OCI-LY7 (cell line): ENCODE measurements around the gene KRTAP5-6. TPM values are rescaled to one million over a fixed set of nuclear protein-coding genes. Genes with fewer than 3 reads are reported as not detected.
"Not testable (repeated sequence)": the region's sequence is repeated elsewhere in the genome, so short reads cannot be mapped to it uniquely, and the experiment has no call there.

ENCODE experiments used
- BruUV-seq: library from RNA; stranded (reverse); fragments of 400-500 nt; replicated peaks from 2 replicates; lab custom pipeline; 2021; lab: Mats Ljungman, UMichigan
- CTCF ChIA-PET: fragments of 300-600 bp; sonication (Branson Sonifier 250); formaldehyde crosslinking; loops from one replicate; lab custom pipeline; 2022; ENCODE audit warnings: antibody characterized with exemption; ENCODE audit not compliant: unreplicated experiment; lab: Charles Lee
- POLR2A ChIA-PET: fragments of 300-600 bp; sonication (Branson Sonifier 250); formaldehyde crosslinking; loops from one replicate; lab custom pipeline; 2022; ENCODE audit warnings: antibody characterized with exemption; lab: Charles Lee
- DNase-seq: peaks from one replicate; pipeline ENCODE4 v3.0.0-alpha.2; 2015; ENCODE audit warnings: low spot score
- H2AFZ ChIP-seq: fragments of 200-600 bp; sonication (generic), shearing (Covaris generic); 2 replicates; pipeline ENCODE4 v1.6.1; 2014; ENCODE audit warnings: mild to moderate bottlenecking, antibody characterized with exemption, low read length, moderate library complexity
- H3K27ac ChIP-seq: fragments of 200-600 bp; sonication (generic); 2 replicates; pipeline ENCODE4 v1.5.1; 2014; ENCODE audit warnings: mixed run types, low read depth, mild to moderate bottlenecking, moderate library complexity, low read length, inconsistent platforms; ENCODE audit not compliant: poor library complexity, severe bottlenecking
- H3K36me3 ChIP-seq: fragments of 200-600 bp; sonication (generic); 2 replicates; pipeline ENCODE4 v1.6.1; 2014; ENCODE audit warnings: mild to moderate bottlenecking, antibody characterized with exemption, low read length, moderate library complexity, mixed read lengths; ENCODE audit not compliant: insufficient read depth
- H3K4me1 ChIP-seq: fragments of 200-600 bp; sonication (generic); 2 replicates; pipeline ENCODE4 v1.5.1; 2014; ENCODE audit warnings: mild to moderate bottlenecking, low read length; ENCODE audit not compliant: insufficient read depth, poor library complexity, severe bottlenecking
- H3K4me2 ChIP-seq: fragments of 200-600 bp; sonication (generic); 2 replicates; pipeline ENCODE4 v1.6.1; 2014; ENCODE audit warnings: mild to moderate bottlenecking, low read length
- H3K4me3 ChIP-seq: fragments of 200-600 bp; sonication (generic); 2 replicates; pipeline ENCODE4 v1.5.1; 2014; ENCODE audit warnings: mild to moderate bottlenecking, low read depth, low read length; ENCODE audit not compliant: poor library complexity, severe bottlenecking
- H3K79me2 ChIP-seq: fragments of 200-600 bp; sonication (generic); 2 replicates; pipeline ENCODE4 v1.6.1; 2016; ENCODE audit warnings: low read depth, mild to moderate bottlenecking, low read length, moderate library complexity, mixed read lengths; ENCODE audit not compliant: insufficient read depth
- H3K9me2 ChIP-seq: fragments of 200-600 bp; sonication (generic); 2 replicates; pipeline ENCODE4 v1.6.1; 2016; ENCODE audit warnings: mild to moderate bottlenecking, low read length, mixed read lengths; ENCODE audit not compliant: insufficient read depth
- H3K9me3 ChIP-seq: fragments of 200-600 bp; sonication (generic); 2 replicates; pipeline ENCODE4 v1.6.1; 2014; ENCODE audit warnings: mild to moderate bottlenecking, mixed run types, low read length, mixed read lengths
- H4K20me1 ChIP-seq: fragments of 200-600 bp; sonication (generic); 2 replicates; pipeline ENCODE4 v1.6.1; 2014; ENCODE audit warnings: mild to moderate bottlenecking, antibody characterized with exemption, low read length, moderate library complexity, mixed read lengths; ENCODE audit not compliant: insufficient read depth
- CTCF ChIP-seq: fragments of 200-600 bp; sonication (generic); conservative IDR thresholded peaks from 2 replicates; pipeline ENCODE4 v1.5.1; 2014; ENCODE audit warnings: mild to moderate bottlenecking, antibody characterized with exemption, low read length, moderate library complexity, mixed read lengths
- EZH2phosphoT487 ChIP-seq: fragments of 200-600 bp; sonication (generic); IDR thresholded peaks from 2 replicates; pipeline ENCODE4 v1.6.1; 2018; ENCODE audit warnings: low read depth, borderline replicate concordance, mild to moderate bottlenecking, mixed run types, antibody characterized with exemption, low read length, moderate library complexity, mixed read lengths
- intact Hi-C: fragments of 100-400 bp; cut with micrococcal nuclease; formaldehyde crosslinking; loops from one replicate; pipeline ENCODE4 v1.10.0; 2022; ENCODE audit not compliant: unreplicated experiment
- total RNA-seq, 2 experiments: library from RNA; depleted of rRNA in 1 of 2; stranded (reverse); fragments of >200 nt in 1 of 2; shearing (Covaris generic) in 1 of 2; gene quantifications; 2 replicates each; pipeline ENCODE4 v1.2.3, GENCODE V29; 2014 to 2022

The KRTAP5-6 gene
- total RNA-seq, 2 experiments from 2014 or later, result not detected

- BruUV-seq, result no TSS peak
- POLR2A ChIA-PET, result no interaction called here
- intact Hi-C loops, result no loop called here
These were observed 14.6 kb upstream of the KRTAP5-6 start for GRCh38 chr11:1682225-1682905.

GRCh38 chr11:1683216-1683615, 13.8 kb upstream of the KRTAP5-6 start:
- H3K79me2 ChIP-seq, H3K9me2 ChIP-seq, DNase-seq, H3K9me3 ChIP-seq, H3K27ac ChIP-seq, H3K4me3 ChIP-seq, CTCF ChIA-PET, intact Hi-C loops, BruUV-seq, POLR2A ChIA-PET, H3K36me3 ChIP-seq, H2AFZ ChIP-seq, H4K20me1 ChIP-seq, H3K4me1 ChIP-seq, H3K4me2 ChIP-seq: not testable (repeated sequence)

More at GRCh38 chr11:1682225-1682905, 14.6 kb upstream of the KRTAP5-6 start:
- no peak overlapping the region for H3K4me2 ChIP-seq
- H4K20me1 ChIP-seq, result no peaks in the 10 kb centered on the region
- no peak overlapping the region for H3K4me3 ChIP-seq
- no peaks in the 10 kb centered on the region for H3K36me3 ChIP-seq
- no peaks in the 10 kb centered on the region for H3K9me2 ChIP-seq
- no peaks in the 10 kb centered on the region for H3K9me3 ChIP-seq
- H3K79me2 ChIP-seq, result no peaks in the 10 kb centered on the region
- no peak for DNase-seq
- no peak for TF ChIP-seq EZH2phosphoT487
- TF ChIP-seq CTCF, result no peak
- no peak overlapping the region for H2AFZ ChIP-seq
- H3K4me1 ChIP-seq, result no peaks in the 10 kb centered on the region
- H3K27ac ChIP-seq, result no peak overlapping the region
- CTCF ChIA-PET, result no interaction called here

GRCh38 chr11:1683904-1684572, 13.0 kb upstream of the KRTAP5-6 start:
- DNase-seq, POLR2A ChIA-PET, CTCF ChIA-PET: not testable (repeated sequence)

GRCh38 chr11:1684886-1685874, 11.8 kb upstream of the KRTAP5-6 start:
- H3K79me2 ChIP-seq, H3K4me2 ChIP-seq, H3K27ac ChIP-seq, H3K9me3 ChIP-seq, intact Hi-C loops, DNase-seq, H3K9me2 ChIP-seq, H4K20me1 ChIP-seq, H2AFZ ChIP-seq, H3K4me3 ChIP-seq, CTCF ChIA-PET, BruUV-seq, H3K36me3 ChIP-seq, H3K4me1 ChIP-seq, POLR2A ChIA-PET: not testable (repeated sequence)

More at GRCh38 chr11:1683904-1684572, 13.0 kb upstream of the KRTAP5-6 start:
- BruUV-seq, H3K36me3 ChIP-seq, H3K9me3 ChIP-seq, H3K4me3 ChIP-seq, H3K4me1 ChIP-seq, H2AFZ ChIP-seq, intact Hi-C loops, H3K9me2 ChIP-seq, H3K27ac ChIP-seq, H4K20me1 ChIP-seq, H3K4me2 ChIP-seq, H3K79me2 ChIP-seq: not testable (repeated sequence)

DNA sequence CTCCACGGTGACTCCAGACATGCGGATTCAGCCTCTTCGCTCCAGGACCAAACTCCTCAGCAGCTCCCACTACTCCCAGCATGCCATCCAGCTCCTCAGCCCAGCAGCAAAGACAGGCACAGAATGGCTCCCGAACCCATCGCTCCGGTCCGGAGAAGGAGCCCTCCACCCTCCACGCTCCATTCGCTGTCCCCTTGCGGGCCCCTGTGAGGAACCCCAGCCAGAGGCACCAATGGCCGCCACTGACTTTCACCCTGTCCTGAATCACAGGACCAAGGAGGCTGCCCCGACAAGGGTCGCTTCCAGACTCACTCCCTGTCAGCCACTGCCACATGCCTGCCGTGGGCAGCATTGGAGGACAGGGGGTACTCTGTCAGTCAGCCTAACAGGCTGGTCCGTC, 10.8 kb upstream of the KRTAP5-6 start:
- H3K4me3 ChIP-seq, H3K9me2 ChIP-seq, H2AFZ ChIP-seq, H3K79me2 ChIP-seq, DNase-seq, BruUV-seq, POLR2A ChIA-PET, H3K4me1 ChIP-seq, H3K9me3 ChIP-seq, H3K27ac ChIP-seq, intact Hi-C loops, H4K20me1 ChIP-seq, CTCF ChIA-PET, H3K4me2 ChIP-seq, H3K36me3 ChIP-seq: not testable (repeated sequence)
